Activated CD4-positive, alpha-beta memory T cell treated with anti-CD3 and anti-CD28 coated beads, Interleukin-2, amount 10 ng/mL, durations not matched to agents 7 days and 5 days (primary cell): ENCODE data around the gene DPM1. TPM values are rescaled to one million over a fixed set of nuclear protein-coding genes. Genes with fewer than 3 reads are reported as not detected.

Experiments used
- CTCF ChIA-PET: fragments of 350-600 bp; sonication (Branson Sonifier 250); formaldehyde crosslinking; loops from one replicate; lab custom pipeline; 2021; ENCODE audit warnings: antibody characterized with exemption, inconsistent platforms; lab: Charles Lee
- POLR2A ChIA-PET: fragments of 350-600 bp; sonication (Branson Sonifier 250); formaldehyde crosslinking; loops from one replicate; lab custom pipeline; 2021; ENCODE audit warnings: antibody characterized with exemption; lab: Charles Lee
- DNase-seq: peaks from one replicate; pipeline ENCODE4 v3.0.0-alpha.2; 2020
- H3K27ac Mint-ChIP-seq: one replicate; pipeline ENCODE4 v1.8.0; 2021; ENCODE audit warnings: mild to moderate bottlenecking, mixed read lengths
- H3K27me3 Mint-ChIP-seq: one replicate; pipeline ENCODE4 v1.8.0; 2021; ENCODE audit warnings: mixed read lengths
- H3K36me3 Mint-ChIP-seq: one replicate; pipeline ENCODE4 v1.8.0; 2021; ENCODE audit warnings: low read depth, mixed read lengths
- H3K4me1 Mint-ChIP-seq: one replicate; pipeline ENCODE4 v1.8.0; 2021; ENCODE audit warnings: mixed read lengths
- H3K4me3 Mint-ChIP-seq: one replicate; pipeline ENCODE4 v1.8.0; 2021; ENCODE audit warnings: mild to moderate bottlenecking, mixed read lengths
- H3K9me3 Mint-ChIP-seq: one replicate; pipeline ENCODE4 v1.8.0; 2021; ENCODE audit warnings: mixed read lengths
- total RNA-seq, 2 experiments: library from RNA; stranded (reverse); gene quantifications; one replicate each; pipeline ENCODE4 v1.2.3, GENCODE V29; 2021

Gene DPM1
- 10 to 100 TPM; 46.8 to 49.8 TPM for total RNA-seq

DNA sequence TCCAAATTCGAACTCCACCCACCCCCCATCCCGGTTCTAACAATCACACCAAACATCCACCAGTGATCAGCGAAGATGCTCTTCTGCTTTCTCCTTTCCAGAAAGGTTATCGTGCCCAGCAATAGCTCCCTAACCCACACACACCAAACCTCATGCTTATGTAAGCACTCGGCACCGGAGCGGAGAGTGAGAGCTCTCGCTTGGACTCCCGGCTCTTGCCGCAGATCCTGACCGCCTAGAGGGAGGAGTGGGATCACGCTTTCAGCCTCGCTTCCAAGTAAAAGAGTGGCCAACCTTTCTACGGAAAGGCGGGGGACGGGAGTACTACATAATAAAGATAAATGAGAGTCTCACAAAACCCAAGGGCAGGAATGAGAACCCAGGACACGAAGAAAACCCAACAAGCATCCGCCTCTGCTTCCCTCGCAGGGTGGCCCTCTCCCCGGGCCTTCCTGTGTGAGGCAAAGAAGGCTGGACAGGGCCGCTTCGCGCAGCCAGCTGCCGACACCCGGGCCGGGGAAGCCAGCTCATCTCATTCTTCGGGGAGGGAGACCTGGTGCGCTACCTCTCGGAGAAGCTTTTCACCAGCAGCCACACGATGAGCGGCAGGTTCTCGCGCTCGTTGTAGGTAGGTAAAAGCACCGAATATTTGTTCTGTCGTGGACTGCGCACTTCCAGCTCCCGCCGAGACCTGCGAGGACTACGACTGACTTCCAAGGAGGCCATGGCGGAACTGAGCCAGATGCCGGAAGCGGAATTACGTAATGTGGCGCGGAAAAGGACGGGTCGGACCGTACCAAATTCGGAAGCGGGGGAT lies at the start of gene DPM1:
Gene DPM1, minus strand, starts transcription at position 735 of the 817 bp plus-strand sequence. Its CDS starts 9 bp downstream, at position 726.
- peak within 1 kb of the TSS; percentile 86 for H3K27ac Mint-ChIP-seq
- no peaks in the 10 kb centered on the region for H3K27me3 Mint-ChIP-seq
- H3K36me3 Mint-ChIP-seq: peaks cover 21% of the 10 kb centered on the region
- CTCF ChIA-PET: interaction anchor here (0.6 to 3.1 kb wide), 13 partner anchors 9 to 210 kb away, joined by 3 to 61 read pairs (median 4); partner anchors contain the start of genes ADNP and BCAS4
- POLR2A ChIA-PET: interaction anchor here (0.5 to 3.8 kb wide), 32 partner anchors 8 to 584 kb away, joined by 3 to 170 read pairs (median 5); partner anchors contain the start of genes ADNP, BCAS4 and PTPN1
- peaks cover 66% of the 10 kb centered on the region for H3K4me1 Mint-ChIP-seq
- no peaks in the 10 kb centered on the region for H3K9me3 Mint-ChIP-seq
- H3K4me3 Mint-ChIP-seq: peak within 1 kb of the TSS; percentile 99
- peak; percentile 89 for DNase-seq

- ChIA-PET CTCF (interaction anchor here (1.4 kb wide), 1 partner anchor 10 kb away, joined by 3 read pairs; no protein-coding TSS in a partner anchor), POLR2A (no interaction called here)
- H3K4me3 Mint-ChIP-seq: no peak overlapping the region
- no peaks in the 10 kb centered on the region for H3K36me3 Mint-ChIP-seq
- H3K27me3 Mint-ChIP-seq: peaks cover 10% of the 10 kb centered on the region
- no peak overlapping the region for H3K27ac Mint-ChIP-seq
- no peak for DNase-seq
- no peaks in the 10 kb centered on the region for H3K9me3 Mint-ChIP-seq
- H3K4me1 Mint-ChIP-seq: no peaks in the 10 kb centered on the region
Observed at GRCh38 chr20:51005214-51005613, 46.9 kb upstream of the DPM1 start.

DNA sequence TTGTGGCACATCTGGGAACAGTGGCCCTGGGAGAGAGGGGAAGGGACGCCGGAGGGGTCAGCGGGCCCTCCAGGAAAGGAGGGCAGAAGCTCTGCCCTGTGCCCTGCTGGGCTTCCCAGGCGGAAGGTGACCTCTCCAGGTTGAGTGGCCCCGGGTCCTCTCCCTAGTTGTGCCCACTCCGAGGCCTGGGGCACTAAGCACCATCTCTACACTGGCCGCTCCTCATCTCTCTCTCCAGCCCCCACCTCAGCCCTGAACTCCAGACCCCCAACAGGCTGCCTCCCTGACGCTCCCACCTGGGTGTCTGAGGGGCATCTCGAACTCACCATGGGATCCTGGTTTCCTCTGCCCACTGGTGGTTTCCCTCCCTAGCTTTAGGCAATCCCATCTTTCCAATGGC lies 46.4 kb upstream of the DPM1 start:
- Mint-ChIP-seq H3K9me3 (no peaks in the 10 kb centered on the region), H3K36me3 (no peaks in the 10 kb centered on the region), H3K27ac (no peak overlapping the region), H3K27me3 (peaks cover 11% of the 10 kb centered on the region), H3K4me3 (no peak overlapping the region), H3K4me1 (no peaks in the 10 kb centered on the region)
- DNase-seq: no peak
- CTCF ChIA-PET: interaction anchor here (1.4 kb wide), 1 partner anchor 10 kb away, joined by 3 read pairs; no protein-coding TSS in a partner anchor
- POLR2A ChIA-PET: no interaction called here

- Mint-ChIP-seq H3K27me3 (peaks cover 13% of the 10 kb centered on the region), H3K4me1 (no peaks in the 10 kb centered on the region), H3K4me3 (no peak overlapping the region), H3K36me3 (no peaks in the 10 kb centered on the region), H3K9me3 (no peaks in the 10 kb centered on the region), H3K27ac (no peak overlapping the region)
- ChIA-PET POLR2A (no interaction called here), CTCF (no interaction called here)
- DNase-seq: no peak
Observed at GRCh38 chr20:51004305-51004727, 46.0 kb upstream of the DPM1 start.

DNA sequence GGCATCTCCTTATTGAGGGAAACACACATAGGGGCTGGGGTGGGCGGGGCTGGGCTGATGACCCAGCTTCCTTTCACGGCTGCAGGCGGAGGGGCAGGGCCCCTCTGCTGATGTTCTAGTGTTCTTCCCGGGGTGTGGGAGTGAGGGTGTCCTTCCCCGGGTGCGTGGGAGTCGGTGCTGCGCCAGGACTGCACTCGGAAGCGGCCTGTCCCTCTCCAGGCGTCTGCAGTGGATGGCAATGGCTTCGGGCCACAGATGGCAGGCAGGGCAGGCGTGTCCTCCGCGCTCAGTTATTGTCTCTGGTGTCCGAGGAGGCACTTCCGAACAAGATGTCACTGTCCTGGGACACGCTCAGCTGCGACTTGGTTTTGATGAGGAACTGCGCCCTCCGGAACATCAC lies 45.4 kb upstream of the DPM1 start:
- POLR2A ChIA-PET: no interaction called here
- no peaks in the 10 kb centered on the region for H3K36me3 Mint-ChIP-seq
- CTCF ChIA-PET: no interaction called here

DNA sequence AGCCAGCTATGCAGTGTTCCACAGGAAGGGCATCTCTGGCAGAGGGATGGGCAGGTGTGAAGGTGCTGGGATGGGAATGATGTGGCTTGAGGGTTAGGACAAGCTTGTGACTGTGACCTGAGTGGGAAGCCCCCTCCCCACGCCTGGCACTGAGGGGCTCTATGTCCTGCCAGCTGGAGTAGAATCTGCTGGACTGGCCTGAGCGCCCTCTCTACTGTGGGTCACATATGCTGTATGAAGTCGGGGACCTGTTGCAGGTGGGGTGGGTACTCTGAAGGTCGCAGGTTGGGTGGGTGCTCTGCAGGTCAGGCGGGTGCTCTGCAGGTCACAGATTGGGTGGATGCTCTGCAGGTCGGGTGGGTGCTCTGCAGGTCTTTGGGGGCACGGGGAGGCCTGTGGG lies 44.3 kb upstream of the DPM1 start:
- CTCF ChIA-PET: interaction anchor here (0.5 kb wide), 1 partner anchor 1147 kb away, joined by 3 read pairs; no protein-coding TSS in a partner anchor
- no peak for DNase-seq
- H3K9me3 Mint-ChIP-seq: no peaks in the 10 kb centered on the region
- peaks cover 23% of the 10 kb centered on the region for H3K27me3 Mint-ChIP-seq
- POLR2A ChIA-PET: no interaction called here
- no peaks in the 10 kb centered on the region for H3K36me3 Mint-ChIP-seq
- no peak overlapping the region for H3K4me3 Mint-ChIP-seq
- no peaks in the 10 kb centered on the region for H3K4me1 Mint-ChIP-seq
- no peak overlapping the region for H3K27ac Mint-ChIP-seq

More for the DNA sequence above, 45.4 kb upstream of the DPM1 start:
- Mint-ChIP-seq H3K4me3 (no peak overlapping the region), H3K4me1 (no peaks in the 10 kb centered on the region), H3K9me3 (no peaks in the 10 kb centered on the region), H3K27ac (no peak overlapping the region), H3K27me3 (peaks cover 18% of the 10 kb centered on the region)
- DNase-seq: no peak

- CTCF ChIA-PET: interaction anchor here (0.5 to 1.3 kb wide), 2 partner anchors 14 to 1148 kb away, joined by 3 to 5 read pairs; no protein-coding TSS in a partner anchor
Observed at GRCh38 chr20:51001430-51002265, 43.3 kb upstream of the DPM1 start.

GRCh38 chr20:50999355-50999754 lies 41.0 kb upstream of the DPM1 start:
- no peak overlapping the region for H3K4me3 Mint-ChIP-seq
- no peak overlapping the region for H3K27ac Mint-ChIP-seq
- CTCF ChIA-PET: no interaction called here
- H3K36me3 Mint-ChIP-seq: no peaks in the 10 kb centered on the region
- no peaks in the 10 kb centered on the region for H3K4me1 Mint-ChIP-seq
- H3K9me3 Mint-ChIP-seq: no peaks in the 10 kb centered on the region
- H3K27me3 Mint-ChIP-seq: peaks cover 26% of the 10 kb centered on the region
- DNase-seq: no peak
- POLR2A ChIA-PET: no interaction called here

More at GRCh38 chr20:51001430-51002265, 43.3 kb upstream of the DPM1 start:
- POLR2A ChIA-PET: no interaction called here
- no peak for DNase-seq
- Mint-ChIP-seq H3K36me3 (no peaks in the 10 kb centered on the region), H3K4me3 (no peak overlapping the region), H3K4me1 (no peaks in the 10 kb centered on the region), H3K9me3 (no peaks in the 10 kb centered on the region), H3K27me3 (peaks cover 26% of the 10 kb centered on the region), H3K27ac (no peak overlapping the region)

DNA sequence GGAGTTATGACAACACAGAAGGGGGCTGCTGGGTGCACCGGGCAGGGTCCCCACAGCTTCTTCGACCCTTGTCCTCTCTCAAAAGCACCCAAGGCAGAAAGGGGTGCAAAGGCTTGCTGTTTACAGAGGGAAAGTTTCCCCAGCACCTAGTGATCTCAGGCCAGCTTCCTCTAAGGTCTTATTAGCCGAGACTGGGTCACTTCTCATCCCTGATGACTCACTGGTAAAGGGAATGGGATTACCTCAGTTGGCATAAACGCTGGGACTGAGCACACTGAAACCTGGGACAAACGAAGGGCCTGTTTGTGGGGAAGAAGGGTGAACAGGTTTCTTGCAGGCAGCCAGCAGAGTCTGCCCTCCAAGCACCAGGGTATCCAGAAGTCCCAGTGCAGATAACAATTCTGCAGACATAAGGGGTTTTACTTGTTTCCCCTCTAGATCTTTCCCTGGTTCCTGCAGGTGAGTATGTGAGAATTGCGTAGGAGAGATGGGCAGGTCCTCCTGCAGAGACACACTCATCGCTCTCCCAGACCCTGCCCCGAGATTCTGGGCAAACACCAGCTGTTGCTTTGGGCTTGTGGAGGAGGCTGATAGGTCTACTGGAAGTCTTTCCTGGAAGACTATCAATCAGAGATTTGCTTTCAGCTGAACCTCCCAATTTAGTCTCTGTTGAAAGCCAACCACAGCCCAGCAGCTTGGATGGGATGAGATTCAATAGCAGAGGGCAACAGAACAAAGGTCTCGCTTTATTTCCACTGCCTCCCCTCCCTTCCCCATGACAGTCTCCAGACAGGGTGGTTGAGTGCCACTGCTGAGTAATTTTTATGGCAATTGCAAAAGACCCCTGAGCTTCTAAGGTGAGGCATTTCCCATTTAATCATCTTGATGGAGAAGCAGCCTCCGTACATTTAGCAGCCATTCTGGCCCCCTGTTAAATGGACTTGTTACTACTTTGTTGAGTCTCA lies 38.9 kb upstream of the DPM1 start:
- CTCF ChIA-PET: interaction anchor here (1.8 to 3.0 kb wide), 2 partner anchors 10 to 16 kb away, joined by 5 to 14 read pairs; no protein-coding TSS in a partner anchor
- no peaks in the 10 kb centered on the region for H3K4me1 Mint-ChIP-seq
- H3K4me3 Mint-ChIP-seq: no peak overlapping the region
- H3K27me3 Mint-ChIP-seq: peaks cover 22% of the 10 kb centered on the region
- POLR2A ChIA-PET: no interaction called here
- DNase-seq: no peak
- H3K9me3 Mint-ChIP-seq: no peaks in the 10 kb centered on the region
- no peaks in the 10 kb centered on the region for H3K36me3 Mint-ChIP-seq
- H3K27ac Mint-ChIP-seq: no peak overlapping the region

GRCh38 chr20:50995506-50995905 lies 37.2 kb upstream of the DPM1 start:
- H3K36me3 Mint-ChIP-seq: no peaks in the 10 kb centered on the region
- H3K27ac Mint-ChIP-seq: no peak overlapping the region
- no peak overlapping the region for H3K4me3 Mint-ChIP-seq
- H3K9me3 Mint-ChIP-seq: no peaks in the 10 kb centered on the region
- ChIA-PET POLR2A (no interaction called here), CTCF (interaction anchor here (3.0 kb wide), 1 partner anchor 8 kb away, joined by 14 read pairs; no protein-coding TSS in a partner anchor)
- H3K4me1 Mint-ChIP-seq: no peaks in the 10 kb centered on the region
- no peak for DNase-seq
- peaks cover 18% of the 10 kb centered on the region for H3K27me3 Mint-ChIP-seq

GRCh38 chr20:50993876-50994275 lies 35.5 kb upstream of the DPM1 start:
- POLR2A ChIA-PET: no interaction called here
- no peaks in the 10 kb centered on the region for H3K9me3 Mint-ChIP-seq
- H3K36me3 Mint-ChIP-seq: no peaks in the 10 kb centered on the region

More at GRCh38 chr20:50993876-50994275, 35.5 kb upstream of the DPM1 start:
- H3K27ac Mint-ChIP-seq: no peak overlapping the region
- H3K4me3 Mint-ChIP-seq: no peak overlapping the region
- no peaks in the 10 kb centered on the region for H3K4me1 Mint-ChIP-seq
- no peak for DNase-seq
- CTCF ChIA-PET: interaction anchor here (0.7 to 5.7 kb wide), 7 partner anchors 9 to 548 kb away, joined by 3 to 56 read pairs (median 3); no protein-coding TSS in a partner anchor
- peaks cover 10% of the 10 kb centered on the region for H3K27me3 Mint-ChIP-seq
